Stimulated activated CD8-positive, alpha-beta memory T cell treated with anti-CD3 and anti-CD28 coated beads, Interleukin-4, amount 100 ng/mL, for 48 hours (primary cell): ENCODE measurements around the gene TMEM184C.

Source experiments
- DNase-seq: peaks from one replicate; pipeline ENCODE4 v3.0.0-alpha.2; 2020

TMEM184C gene

DNA sequence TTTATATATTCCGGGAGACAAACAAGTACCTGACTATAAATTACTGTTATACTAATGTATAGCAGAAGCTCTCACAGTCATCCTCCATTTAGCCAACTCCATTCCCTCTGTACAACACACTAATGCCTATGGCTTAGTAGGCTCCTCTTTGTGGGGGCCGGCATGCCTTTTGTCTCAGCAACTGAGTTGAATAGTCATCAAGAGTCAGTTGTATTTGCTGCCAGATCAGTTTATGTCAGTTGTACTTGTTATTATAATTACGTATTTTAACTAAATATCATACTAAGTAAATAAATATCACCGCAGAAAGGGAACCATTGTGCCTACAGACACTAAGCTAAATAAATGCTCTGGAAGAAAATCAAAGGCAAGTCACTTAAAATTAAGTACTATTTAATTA is 56.9 kb downstream of the TMEM184C start:
- DNase-seq: no peak

DNA sequence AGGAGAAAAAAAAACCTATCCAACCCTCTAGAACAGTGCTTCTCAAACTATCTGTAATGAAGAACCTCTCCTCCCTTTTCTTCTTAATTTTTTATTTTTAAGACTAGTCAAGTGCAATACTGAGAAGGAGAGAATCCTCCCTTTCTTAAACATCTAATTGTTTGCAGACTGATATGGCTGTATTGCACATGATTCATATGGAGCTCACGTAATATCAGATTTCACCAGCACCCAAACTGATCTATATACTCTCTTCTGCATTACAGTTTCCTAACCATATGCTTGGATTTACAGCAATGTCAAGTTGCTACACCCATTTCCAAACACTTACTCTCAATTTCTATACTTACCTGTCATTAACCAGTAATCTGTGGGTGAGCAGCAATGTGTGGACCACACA is 57.3 kb downstream of the TMEM184C start:
- no peak for DNase-seq

DNA sequence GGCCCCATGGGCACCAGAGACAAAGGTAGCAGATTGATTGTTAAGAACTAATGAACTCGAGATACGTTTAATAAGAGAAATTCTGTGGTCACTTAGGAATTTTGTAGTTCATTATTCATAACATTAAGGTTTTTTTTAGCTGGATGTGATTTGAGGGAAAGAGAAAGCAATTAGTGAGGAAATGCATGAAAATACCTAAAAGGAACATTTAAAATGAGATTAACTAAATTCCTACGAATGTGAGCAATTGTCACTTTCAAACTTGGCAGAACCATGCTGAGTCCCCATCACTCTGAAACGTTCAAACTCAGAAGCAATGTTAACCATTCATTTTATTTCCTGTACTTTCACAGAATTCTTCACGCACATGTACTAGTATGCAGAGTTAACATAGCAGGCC is 60.9 kb downstream of the TMEM184C start:
- DNase-seq: no peak

DNA sequence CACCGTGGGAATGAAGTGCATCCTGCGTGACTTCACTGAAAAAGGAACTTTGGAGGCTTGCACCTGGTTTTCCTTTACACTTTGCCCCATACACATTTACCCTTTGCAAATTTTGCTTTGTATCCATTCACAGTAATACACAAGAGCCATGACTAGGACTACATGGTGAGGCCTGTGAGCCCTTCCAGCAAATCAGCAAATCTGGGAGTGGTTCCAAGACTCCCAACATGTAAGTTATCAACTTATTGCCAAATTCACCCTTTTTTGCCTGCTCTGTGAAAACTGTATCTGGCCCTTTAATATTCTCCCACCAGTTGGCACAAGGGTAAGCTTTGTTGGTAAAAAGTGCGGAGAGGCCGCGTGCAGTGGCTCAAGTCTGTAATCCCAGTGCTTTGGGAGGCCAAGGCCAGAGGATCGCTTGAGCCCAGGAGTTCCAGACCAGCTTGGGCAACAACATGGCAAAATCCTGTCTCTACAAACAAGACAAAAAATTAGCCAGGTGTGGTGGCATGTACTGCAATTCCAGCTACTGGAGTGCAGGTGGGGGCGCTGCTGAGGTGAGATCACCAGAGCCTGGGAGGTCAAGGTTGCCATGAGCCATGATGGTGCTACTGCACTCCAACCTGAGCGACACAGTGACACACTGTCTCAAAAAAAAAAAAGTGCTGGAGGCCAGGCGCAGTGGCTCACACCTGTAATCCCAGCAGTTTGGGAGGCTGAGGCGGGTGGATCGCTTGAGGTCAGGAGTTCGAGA is 61.8 kb downstream of the TMEM184C start:
- DNase-seq: peak; percentile 46

DNA sequence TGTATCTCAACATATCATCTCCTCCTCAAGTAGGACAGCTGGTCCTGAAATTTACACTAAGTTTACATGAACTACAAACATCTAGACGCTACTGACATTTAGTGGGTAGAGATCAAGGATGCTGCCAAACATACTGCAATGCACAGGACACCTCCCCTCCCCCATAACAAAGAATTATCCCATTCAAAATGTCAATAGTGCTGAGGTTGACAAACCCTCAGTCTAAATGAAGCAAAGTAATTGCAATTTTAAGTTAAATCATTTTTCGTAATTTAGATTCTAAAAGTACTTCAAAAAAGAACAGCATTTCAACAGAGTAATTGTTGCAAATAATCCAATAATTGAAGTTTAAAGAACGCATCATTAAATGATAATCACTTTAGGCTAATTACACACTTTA is 65.6 kb downstream of the TMEM184C start:
- no peak for DNase-seq

DNA sequence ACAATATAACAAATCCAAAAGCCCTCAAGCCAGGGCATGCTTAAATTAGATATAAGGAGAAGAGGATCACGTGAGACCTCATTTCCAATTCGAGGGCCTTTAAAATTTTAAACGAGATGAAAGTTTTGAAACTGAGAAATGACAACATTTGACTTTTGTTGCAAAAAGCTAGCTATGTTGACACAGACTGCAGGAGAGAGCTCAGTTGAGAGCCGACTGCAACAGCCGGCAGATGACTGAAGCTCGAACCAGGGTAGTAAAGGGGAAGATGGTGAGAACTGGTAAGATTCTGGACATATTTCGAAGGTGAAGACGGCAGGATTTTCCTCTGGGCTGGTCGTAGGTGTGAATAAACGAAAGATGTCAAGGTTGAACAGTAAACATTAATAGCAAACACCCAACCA is 66.0 kb downstream of the TMEM184C start:
- peak; percentile 36 for DNase-seq

DNA sequence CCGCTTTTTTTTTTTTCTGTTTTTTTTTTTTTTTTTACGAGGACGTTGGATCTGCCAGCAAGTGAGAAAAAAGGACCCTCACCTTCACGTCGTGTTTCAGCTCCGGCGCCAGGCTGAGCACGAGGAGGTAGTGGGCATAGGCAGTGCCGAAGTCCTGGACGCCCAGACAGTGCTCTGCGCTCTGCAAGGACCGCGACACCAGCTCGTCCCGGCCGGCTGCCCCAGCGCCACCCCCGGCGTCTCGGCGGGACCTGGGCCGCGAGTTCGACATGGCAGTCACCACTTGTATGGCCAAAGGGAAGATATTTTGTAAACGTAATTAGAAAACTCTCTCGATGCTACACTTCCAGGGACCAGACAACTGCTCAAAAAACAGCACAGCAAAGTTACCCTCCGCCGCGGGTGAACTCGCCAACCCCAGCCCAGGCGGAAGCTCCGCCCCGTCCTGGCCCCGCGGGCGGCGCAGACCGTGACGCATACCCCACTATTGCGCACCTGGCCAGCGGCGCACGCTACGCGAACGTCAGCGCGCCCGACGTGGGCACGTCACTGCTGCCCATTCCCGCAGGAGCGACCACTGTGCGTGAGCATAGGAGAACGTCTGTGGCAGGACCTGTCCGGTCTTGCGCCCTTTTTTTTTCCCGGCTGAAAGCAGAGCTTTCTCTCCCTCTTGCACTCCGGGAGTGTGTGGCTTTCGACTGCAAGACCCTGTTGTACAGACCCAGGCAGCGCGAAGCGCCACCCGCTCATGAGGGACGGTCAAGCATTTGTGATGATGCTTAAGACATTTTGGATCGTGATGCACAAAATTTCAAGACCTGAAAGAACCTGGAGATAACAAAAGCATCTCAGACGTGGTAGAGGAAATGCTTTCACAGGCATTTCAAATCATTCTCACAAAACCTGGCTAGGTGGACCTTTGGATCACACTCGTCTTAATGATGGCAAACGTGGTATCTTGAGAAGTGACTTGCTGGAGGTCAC is 66.8 kb downstream of the TMEM184C start, which contains the start of gene PRMT9:
Gene PRMT9, minus strand, starts transcription at position 447 of the 984 bp plus-strand sequence. Its CDS starts 176 bp downstream, at position 271.
- DNase-seq: peak; percentile 92

DNA sequence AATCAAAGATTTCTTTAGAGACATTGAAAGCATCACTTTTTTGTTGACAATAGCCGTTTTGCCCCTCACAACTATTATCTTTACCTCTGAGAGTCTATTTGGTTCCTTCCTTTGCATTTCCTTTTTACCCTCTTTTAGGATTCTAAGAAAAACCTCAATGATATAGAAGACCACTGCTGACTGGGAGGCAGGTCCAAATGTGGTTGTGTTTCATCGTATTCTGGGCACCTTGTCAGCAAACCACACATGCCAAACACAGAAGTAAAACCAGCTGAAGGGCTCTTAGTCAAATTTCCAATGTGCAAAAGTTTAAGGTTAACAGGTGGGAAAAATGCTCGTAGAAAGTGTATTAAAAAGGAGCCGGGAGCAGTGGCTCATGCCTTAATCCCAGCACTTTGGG is 71.9 kb downstream of the TMEM184C start:
- DNase-seq: peak; percentile 27

DNA sequence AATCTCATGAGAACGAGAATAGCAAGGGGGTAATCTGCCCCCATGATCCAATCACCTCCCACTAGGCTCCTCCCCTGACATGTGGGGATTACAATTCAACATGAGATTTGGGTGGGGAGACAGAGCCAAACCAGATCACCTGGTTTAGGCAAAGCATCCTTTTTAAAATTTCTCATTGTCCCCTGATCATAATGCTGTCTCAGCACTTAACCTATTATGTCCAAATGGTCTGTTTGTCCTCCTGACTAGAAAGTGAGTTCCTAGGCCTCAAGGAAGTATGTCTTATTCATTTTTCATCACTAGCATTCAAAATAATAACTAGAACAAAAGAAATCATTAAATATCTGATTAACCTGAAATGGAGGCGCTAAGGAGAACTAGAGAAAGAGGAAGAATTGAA is 74.6 kb downstream of the TMEM184C start:
- DNase-seq: no peak

DNA sequence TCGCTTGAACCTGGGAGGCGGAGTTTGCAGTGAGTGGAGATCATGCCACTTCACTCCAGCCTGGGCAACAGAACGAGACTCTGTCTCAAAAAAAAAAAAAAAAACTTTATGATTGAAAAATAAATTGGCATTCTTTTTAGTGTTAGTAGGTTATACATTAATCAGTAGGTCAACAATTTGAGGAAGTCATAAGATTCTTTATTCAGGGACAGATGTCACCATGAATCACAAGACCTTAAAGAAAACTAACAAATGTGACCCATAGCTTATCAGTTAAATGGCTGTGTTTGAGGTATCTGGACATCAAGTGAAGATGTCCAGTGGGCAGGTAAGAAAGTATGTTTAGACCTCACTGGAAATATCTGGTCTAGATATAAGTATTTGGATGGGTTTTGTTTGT is 76.0 kb downstream of the TMEM184C start:
- DNase-seq: no peak

DNA sequence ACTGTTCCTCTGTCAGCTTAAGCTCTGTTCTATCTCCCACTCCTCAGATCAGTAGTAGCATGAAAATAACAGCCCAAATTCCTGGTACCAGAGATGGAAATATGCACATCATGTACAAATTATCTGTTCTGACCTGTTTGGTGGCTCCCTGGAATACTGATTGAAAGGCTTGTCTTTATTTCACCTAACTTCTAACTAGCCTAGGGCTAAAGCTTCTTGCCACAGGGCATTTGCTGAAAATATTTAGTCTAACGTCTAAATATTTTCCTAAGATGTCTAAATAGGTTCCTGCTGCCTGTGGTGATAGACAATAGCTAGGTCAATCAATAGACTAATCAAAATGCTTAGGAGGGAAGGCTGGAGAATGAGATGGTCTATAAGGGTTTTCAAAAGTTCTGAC is 79.7 kb downstream of the TMEM184C start:
- DNase-seq: no peak

DNA sequence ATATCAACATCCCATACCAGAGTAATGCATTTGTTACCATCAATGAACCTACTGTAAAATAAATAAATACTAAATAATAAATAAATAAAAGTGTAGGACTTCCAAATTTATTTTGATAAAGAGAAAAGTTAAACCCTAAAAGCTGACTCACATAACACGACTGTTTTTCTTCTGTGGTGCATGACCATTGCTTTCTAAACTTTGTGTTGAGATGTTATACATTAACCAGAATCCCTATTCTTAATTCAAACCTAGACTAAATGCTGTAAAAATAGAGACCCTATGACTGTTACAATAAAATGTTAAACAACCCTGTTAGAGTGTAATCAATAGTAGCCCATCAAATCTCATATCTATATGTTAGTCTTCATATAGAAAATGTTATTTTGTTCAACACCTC is 87.6 kb downstream of the TMEM184C start:
- DNase-seq: no peak

DNA sequence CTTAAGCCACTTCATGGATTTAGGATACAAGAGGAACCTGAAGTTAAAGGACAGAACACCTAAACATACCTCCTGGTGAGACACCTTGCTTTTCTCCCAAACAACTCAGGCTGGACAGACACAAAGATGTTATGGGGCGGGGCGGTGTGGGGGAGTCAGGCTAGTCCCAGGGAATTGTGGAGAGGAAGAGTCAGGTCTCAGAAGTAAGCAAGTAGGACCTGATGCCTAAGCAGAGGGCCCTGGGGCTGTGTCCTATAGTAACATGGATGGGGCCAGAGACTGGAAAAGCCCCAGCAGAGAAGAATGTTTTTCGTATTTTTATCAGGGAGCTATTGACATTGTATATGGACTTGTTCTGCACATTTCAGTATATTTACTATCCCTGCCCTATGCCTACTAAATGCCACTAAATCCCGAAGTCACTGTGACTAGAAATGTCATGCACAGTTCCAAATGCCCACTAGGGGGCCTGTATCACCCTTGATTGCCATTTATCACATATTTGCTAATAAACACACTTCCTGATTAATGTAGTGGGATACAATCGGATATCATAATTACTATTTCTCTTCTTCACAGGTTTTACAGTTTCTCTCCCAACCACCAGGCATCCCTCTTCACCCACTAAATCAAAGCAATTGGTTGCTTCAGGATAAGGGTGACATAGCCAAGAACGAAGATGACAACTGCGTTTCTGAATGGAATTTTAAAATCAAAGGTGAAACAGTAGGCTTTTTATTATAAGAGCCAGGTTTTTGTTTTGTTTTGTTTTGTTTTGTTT is 90.9 kb downstream of the TMEM184C start:
- peak; percentile 59 for DNase-seq

DNA sequence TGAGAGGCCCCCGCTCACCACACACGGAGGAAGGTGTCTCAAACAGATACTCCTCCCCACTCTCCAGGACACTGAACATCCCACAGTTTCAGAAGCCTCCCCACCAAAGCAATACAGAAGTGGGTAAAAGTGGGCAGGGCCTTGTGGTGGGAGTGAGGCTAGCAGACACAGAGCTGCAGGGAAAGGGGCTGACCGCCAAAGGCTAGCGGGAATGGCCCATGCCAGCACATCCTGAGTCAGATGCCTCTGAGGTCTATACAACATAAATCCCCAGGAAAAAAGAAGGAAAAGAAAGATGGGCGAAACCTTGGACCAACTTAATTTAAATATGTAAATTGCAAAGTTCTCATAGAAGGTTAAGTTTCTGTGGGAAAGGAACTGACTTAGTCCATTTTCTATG is 92.8 kb downstream of the TMEM184C start:
- no peak for DNase-seq

DNA sequence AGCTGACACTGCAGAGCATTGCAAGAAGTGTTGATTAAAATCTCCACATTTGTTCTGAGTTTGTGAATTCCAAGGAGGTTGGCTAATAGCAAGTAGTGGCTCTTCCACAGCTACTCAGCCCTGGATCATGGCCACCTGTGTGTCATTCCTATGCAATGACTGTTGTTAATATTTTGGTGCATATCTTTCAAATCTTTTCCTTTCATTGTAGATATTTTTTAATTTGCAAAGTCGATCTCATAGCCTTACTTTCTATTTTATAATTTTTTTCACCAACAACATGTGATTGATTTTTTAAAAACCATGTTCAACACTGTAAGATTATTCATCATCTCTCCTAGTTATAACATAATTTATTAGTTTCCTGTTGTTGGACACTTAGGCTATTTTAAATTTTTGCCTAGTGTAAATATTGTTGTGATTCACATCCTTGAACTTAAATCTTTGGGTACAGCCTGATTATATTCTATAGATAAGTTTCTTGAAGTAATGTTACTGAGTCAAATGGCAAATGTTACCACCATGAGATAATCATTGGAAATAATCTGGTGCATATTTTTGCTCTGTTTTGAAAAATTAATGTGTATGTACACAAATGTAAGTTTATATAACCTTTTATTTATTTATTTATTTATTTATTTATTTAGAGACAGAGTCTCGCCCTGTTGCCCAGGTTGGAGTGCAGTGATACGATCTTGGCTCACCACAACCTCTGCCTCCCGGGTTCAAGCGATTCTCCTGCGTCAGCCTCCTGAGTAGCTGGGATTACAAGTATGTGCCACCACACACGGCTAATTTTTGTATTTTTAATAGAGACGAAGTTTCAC is 97.6 kb downstream of the TMEM184C start:
- no peak for DNase-seq

DNA sequence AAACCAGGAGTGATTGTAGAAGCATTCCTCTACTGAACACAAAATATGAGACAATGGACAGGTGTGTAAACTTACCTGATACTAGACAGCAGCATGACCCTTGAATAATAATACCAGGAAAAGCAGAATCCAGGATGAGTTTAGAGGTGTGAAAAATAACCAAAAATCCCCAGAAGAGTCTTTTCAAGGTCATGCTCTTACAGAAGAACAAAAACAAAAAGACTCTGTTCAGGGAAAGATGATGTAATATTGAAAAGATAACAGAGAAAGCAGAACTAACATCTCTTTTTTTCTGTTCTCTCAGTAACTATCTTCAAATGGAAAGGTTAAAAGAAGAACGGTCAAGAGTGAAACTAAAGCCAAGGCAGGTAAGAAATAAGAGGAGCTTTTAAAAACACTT is 100.7 kb downstream of the TMEM184C start:
- no peak for DNase-seq
